Measurements from ENCODE around the gene DLX2. TPM values are rescaled to one million over a fixed set of nuclear protein-coding genes. Genes with fewer than 3 reads are reported as not detected.
A peak's percentile ranks its signal among the peaks of the same experiment; 100 is the strongest.

DLX2 gene
- total and polyA plus RNA-seq, 2 of the 13 experiments (the other 11 are each of a cell fraction or from before 2014, with no cell fraction given), result 0.07 to 0.15 TPM

- TF ChIP-seq SOX13 (IDR thresholded peaks at IDR 0.05) (peak; percentile 74), SOX13 (CRISPR knock-in tag; conservative IDR thresholded peaks at IDR 0.05 in 1 of 2, IDR thresholded peaks at IDR 0.05 in 1 of 2) (peak in 1 of 2 experiments; percentile 90; a peak in 2 of 4 replicates), STAT5B (CRISPR knock-in tag; IDR thresholded peaks at IDR 0.05) (peak; percentile 80; the same call in 1 of the 2 replicates), PRDM4 (CRISPR knock-in tag; IDR thresholded peaks at IDR 0.05; ENCODE audit: borderline replicate concordance) (no peak), POLR2G (IDR thresholded peaks at IDR 0.05; ENCODE audit: low read depth, low read length) (no peak), TBL1XR1 (IDR thresholded peaks at IDR 0.05; ENCODE audit: borderline replicate concordance, low read length, partially characterized antibody) (peak; percentile 72), ZNF574 (CRISPR knock-in tag; IDR thresholded peaks at IDR 0.05) (peak; percentile 65), ZSCAN30 (CRISPR knock-in tag; IDR thresholded peaks at IDR 0.05) (0 out of 2 replicates have a peak, but pooled peaks have one; percentile 84), ZNF3 (CRISPR knock-in tag; IDR thresholded peaks at IDR 0.05) (no peak), ZNF407 (CRISPR knock-in tag; IDR thresholded peaks at IDR 0.05; ENCODE audit: not compliant biosample characterization) (no peak), NAIF1 (CRISPR knock-in tag; IDR thresholded peaks at IDR 0.05; ENCODE audit: borderline replicate concordance) (no peak; the same call in 1 of the 2 replicates), PHB2 (IDR thresholded peaks at IDR 0.05; ENCODE audit: partially characterized antibody) (no peak), MATR3 (CRISPR knock-in tag; IDR thresholded peaks at IDR 0.05) (no peak), ZNF530 (CRISPR knock-in tag; IDR thresholded peaks at IDR 0.05; ENCODE audit: low read depth) (no peak)
These were observed 50.4 kb downstream of the DLX2 start (continued) for GRCh38 chr2:172052000-172052983.
